ENCODE data around the gene NUP98.
A peak's percentile ranks its signal among the peaks of the same experiment; 100 is the strongest.

The NUP98 gene

GRCh38 chr11:3723014-3723708 is 74.2 kb downstream of the NUP98 start:
- peak; percentile 98 for DNase-seq

- no peak for DNase-seq
Observed at GRCh38 chr11:3722100-3722499, 75.3 kb downstream of the NUP98 start.

GRCh38 chr11:3720997-3721396 is 76.4 kb downstream of the NUP98 start:
- DNase-seq = no peak

GRCh38 chr11:3712274-3712673 is 85.1 kb downstream of the NUP98 start:
- no peak for DNase-seq

- peak; percentile 45 for DNase-seq
Observed at GRCh38 chr11:3710485-3711259, 86.7 kb downstream of the NUP98 start.

GRCh38 chr11:3709977-3710376 is 87.4 kb downstream of the NUP98 start:
- DNase-seq = peak; percentile 37

GRCh38 chr11:3707176-3707575 is 90.2 kb downstream of the NUP98 start:
- peak; percentile 21 for DNase-seq

GRCh38 chr11:3703383-3703782 is 94.0 kb downstream of the NUP98 start:
- no peak for DNase-seq

- no peak for DNase-seq
Observed at GRCh38 chr11:3700910-3701309, 96.4 kb downstream of the NUP98 start.

GRCh38 chr11:3700410-3700809 is 96.9 kb downstream of the NUP98 start:
- no peak for DNase-seq

- DNase-seq = no peak
Observed at GRCh38 chr11:3686751-3687150, 110.6 kb downstream of the NUP98 start.

GRCh38 chr11:3685923-3686322 is 111.4 kb downstream of the NUP98 start:
- DNase-seq = no peak

GRCh38 chr11:3684819-3685172 is 112.6 kb downstream of the NUP98 start:
- no peak for DNase-seq

- no peak for DNase-seq
Observed at GRCh38 chr11:3684129-3684818, 113.1 kb downstream of the NUP98 start.

- DNase-seq = no peak
Observed at GRCh38 chr11:3683039-3683438, 114.3 kb downstream of the NUP98 start.

GRCh38 chr11:3679077-3679476 is 118.3 kb downstream of the NUP98 start:
- no peak for DNase-seq

- DNase-seq = no peak
Observed at GRCh38 chr11:3675971-3676370, 121.4 kb downstream of the NUP98 start.

GRCh38 chr11:3674189-3674588 is 123.2 kb downstream of the NUP98 start:
- peak; percentile 62 for DNase-seq

- DNase-seq = no peak
Observed at GRCh38 chr11:3671334-3672254, 125.8 kb downstream of the NUP98 start, which contains the start of gene CHRNA10. Gene CHRNA10, minus strand, starts transcription at chr11:3671384. Its CDS starts 72 bp downstream, at chr11:3671312.

- no peak for DNase-seq
Observed at GRCh38 chr11:3669742-3670183, 127.6 kb downstream of the NUP98 start.

GRCh38 chr11:3669128-3669527 is 128.2 kb downstream of the NUP98 start:
- no peak for DNase-seq
